ENCODE measurements around the gene TPST2. TPM values are rescaled to one million over a fixed set of nuclear protein-coding genes. Genes with fewer than 3 reads are reported as not detected.

Gene TPST2
- total and polyA plus RNA-seq, 9 of the 15 experiments (the other 6 are each of a cell fraction or from before 2014, with no cell fraction given), result 14.2 to 123 (median 60.1) TPM

DNA sequence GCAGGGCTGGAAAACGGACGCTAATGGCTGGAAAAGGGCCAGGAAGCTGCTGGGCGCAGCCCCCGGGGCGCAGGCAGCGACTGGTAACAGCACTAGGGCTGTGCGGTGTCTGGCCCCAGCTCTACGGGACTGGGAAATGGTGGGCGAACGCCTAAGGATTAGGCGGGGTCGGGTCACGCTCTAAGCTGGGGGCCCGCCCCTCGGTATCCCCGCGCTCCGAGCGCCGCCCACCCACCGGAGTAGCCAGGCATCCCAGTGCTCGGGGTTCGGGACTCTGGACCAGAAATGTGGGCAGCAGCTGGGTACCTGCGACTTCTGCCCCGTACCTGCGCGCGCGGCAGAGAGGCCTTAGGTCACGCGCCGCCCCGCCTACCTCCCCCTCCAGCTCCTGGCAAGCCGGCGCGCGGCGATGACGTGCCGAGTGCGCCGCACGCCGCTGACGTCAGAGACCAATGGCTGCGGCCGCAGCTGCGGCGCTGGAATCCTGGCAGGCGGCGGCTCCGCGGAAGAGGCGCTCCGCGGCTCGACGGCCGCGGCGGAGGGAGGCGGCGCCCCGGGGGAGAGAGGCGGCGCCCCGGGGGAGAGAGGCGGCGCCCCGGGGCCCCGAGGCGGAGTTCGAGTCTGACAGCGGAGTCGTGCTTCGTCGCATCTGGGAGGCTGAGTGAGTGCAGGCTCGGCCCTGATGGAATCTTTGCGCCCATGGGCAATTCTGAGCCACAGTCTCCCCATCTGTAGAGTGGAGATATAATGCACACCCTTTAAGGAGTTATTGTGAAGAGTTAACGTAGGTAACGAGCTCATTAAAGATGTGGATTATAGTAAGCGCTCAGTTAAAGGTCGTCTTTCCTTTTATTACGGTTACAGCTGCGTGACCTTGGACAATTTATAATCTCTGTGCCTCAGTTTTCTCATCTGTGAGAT lies 106.2 kb downstream of the TPST2 start, which contains the start of the genes HPS4 and SRRD (continued):
- TF ChIP-seq, protein P1, sequence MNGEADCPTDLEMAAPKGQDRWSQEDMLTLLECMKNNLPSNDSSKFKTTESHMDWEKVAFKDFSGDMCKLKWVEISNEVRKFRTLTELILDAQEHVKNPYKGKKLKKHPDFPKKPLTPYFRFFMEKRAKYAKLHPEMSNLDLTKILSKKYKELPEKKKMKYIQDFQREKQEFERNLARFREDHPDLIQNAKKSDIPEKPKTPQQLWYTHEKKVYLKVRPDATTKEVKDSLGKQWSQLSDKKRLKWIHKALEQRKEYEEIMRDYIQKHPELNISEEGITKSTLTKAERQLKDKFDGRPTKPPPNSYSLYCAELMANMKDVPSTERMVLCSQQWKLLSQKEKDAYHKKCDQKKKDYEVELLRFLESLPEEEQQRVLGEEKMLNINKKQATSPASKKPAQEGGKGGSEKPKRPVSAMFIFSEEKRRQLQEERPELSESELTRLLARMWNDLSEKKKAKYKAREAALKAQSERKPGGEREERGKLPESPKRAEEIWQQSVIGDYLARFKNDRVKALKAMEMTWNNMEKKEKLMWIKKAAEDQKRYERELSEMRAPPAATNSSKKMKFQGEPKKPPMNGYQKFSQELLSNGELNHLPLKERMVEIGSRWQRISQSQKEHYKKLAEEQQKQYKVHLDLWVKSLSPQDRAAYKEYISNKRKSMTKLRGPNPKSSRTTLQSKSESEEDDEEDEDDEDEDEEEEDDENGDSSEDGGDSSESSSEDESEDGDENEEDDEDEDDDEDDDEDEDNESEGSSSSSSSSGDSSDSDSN (IDR thresholded peaks at IDR 0.05; ENCODE audit: borderline replicate concordance in 1 of 2, low read depth in 2 of 2, low read length in 2 of 2), result no peak
- TF ChIP-seq HNRNPL (IDR thresholded peaks at IDR 0.05; ENCODE audit: low read depth, low read length) (no peak), SRSF9 (IDR thresholded peaks at IDR 0.05; ENCODE audit: borderline replicate concordance, low read depth, low read length) (no peak), TCF3 (CRISPR knock-in tag; IDR thresholded peaks at IDR 0.05) (peak; percentile 10; the same call in 1 of the 2 replicates), ZNF311 (CRISPR knock-in tag; IDR thresholded peaks at IDR 0.05) (no peak), DIDO1 (tag; IDR thresholded peaks at IDR 0.05; ENCODE audit: low read depth) (peak; percentile 39; the same call in 1 of the 2 replicates), MCM7 (IDR thresholded peaks at IDR 0.05) (no peak), NFIX (CRISPR knock-in tag; IDR thresholded peaks at IDR 0.05; ENCODE audit: low read depth) (no peak), BACH1 (tag; IDR thresholded peaks at IDR 0.05) (no peak), ZNF77 (CRISPR knock-in tag; IDR thresholded peaks at IDR 0.05) (no peak), DDX20 (tag; IDR thresholded peaks at IDR 0.05; ENCODE audit: low read depth) (no peak), FOXP1 (CRISPR knock-in tag; IDR thresholded peaks at IDR 0.05) (no peak)
- TF ChIP-seq, protein P2, sequence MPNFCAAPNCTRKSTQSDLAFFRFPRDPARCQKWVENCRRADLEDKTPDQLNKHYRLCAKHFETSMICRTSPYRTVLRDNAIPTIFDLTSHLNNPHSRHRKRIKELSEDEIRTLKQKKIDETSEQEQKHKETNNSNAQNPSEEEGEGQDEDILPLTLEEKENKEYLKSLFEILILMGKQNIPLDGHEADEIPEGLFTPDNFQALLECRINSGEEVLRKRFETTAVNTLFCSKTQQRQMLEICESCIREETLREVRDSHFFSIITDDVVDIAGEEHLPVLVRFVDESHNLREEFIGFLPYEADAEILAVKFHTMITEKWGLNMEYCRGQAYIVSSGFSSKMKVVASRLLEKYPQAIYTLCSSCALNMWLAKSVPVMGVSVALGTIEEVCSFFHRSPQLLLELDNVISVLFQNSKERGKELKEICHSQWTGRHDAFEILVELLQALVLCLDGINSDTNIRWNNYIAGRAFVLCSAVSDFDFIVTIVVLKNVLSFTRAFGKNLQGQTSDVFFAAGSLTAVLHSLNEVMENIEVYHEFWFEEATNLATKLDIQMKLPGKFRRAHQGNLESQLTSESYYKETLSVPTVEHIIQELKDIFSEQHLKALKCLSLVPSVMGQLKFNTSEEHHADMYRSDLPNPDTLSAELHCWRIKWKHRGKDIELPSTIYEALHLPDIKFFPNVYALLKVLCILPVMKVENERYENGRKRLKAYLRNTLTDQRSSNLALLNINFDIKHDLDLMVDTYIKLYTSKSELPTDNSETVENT (CRISPR knock-in tag; IDR thresholded peaks at IDR 0.05), result no peak
- TF ChIP-seq, protein P3, sequence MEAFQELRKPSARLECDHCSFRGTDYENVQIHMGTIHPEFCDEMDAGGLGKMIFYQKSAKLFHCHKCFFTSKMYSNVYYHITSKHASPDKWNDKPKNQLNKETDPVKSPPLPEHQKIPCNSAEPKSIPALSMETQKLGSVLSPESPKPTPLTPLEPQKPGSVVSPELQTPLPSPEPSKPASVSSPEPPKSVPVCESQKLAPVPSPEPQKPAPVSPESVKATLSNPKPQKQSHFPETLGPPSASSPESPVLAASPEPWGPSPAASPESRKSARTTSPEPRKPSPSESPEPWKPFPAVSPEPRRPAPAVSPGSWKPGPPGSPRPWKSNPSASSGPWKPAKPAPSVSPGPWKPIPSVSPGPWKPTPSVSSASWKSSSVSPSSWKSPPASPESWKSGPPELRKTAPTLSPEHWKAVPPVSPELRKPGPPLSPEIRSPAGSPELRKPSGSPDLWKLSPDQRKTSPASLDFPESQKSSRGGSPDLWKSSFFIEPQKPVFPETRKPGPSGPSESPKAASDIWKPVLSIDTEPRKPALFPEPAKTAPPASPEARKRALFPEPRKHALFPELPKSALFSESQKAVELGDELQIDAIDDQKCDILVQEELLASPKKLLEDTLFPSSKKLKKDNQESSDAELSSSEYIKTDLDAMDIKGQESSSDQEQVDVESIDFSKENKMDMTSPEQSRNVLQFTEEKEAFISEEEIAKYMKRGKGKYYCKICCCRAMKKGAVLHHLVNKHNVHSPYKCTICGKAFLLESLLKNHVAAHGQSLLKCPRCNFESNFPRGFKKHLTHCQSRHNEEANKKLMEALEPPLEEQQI (IDR thresholded peaks at IDR 0.05), result no peak
- TF ChIP-seq, protein P4, sequence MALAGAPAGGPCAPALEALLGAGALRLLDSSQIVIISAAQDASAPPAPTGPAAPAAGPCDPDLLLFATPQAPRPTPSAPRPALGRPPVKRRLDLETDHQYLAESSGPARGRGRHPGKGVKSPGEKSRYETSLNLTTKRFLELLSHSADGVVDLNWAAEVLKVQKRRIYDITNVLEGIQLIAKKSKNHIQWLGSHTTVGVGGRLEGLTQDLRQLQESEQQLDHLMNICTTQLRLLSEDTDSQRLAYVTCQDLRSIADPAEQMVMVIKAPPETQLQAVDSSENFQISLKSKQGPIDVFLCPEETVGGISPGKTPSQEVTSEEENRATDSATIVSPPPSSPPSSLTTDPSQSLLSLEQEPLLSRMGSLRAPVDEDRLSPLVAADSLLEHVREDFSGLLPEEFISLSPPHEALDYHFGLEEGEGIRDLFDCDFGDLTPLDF (CRISPR knock-in tag; IDR thresholded peaks at IDR 0.05), result no peak
- TF ChIP-seq, protein P5, sequence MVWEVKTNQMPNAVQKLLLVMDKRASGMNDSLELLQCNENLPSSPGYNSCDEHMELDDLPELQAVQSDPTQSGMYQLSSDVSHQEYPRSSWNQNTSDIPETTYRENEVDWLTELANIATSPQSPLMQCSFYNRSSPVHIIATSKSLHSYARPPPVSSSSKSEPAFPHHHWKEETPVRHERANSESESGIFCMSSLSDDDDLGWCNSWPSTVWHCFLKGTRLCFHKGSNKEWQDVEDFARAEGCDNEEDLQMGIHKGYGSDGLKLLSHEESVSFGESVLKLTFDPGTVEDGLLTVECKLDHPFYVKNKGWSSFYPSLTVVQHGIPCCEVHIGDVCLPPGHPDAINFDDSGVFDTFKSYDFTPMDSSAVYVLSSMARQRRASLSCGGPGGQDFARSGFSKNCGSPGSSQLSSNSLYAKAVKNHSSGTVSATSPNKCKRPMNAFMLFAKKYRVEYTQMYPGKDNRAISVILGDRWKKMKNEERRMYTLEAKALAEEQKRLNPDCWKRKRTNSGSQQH (CRISPR knock-in tag; IDR thresholded peaks at IDR 0.05), result no peak
